GM12892 (cell line): Measurements from ENCODE around the gene RABGEF1.
"Not testable (repeated sequence)": the region's sequence is repeated elsewhere in the genome, so short reads cannot be mapped to it uniquely, and the experiment has no call there.

ENCODE experiments used
- POLR2A ChIP-seq: IDR thresholded peaks from 2 replicates; pipeline ENCODE4 v1.6.1; 2011; ENCODE audit warnings: low read depth, low read length, control low read depth
- POLR2AphosphoS5 ChIP-seq: IDR thresholded peaks from 2 replicates; pipeline ENCODE4 v1.6.1; 2011; ENCODE audit warnings: low read depth, low read length, control low read depth
- TAF1 ChIP-seq: IDR thresholded peaks from 2 replicates; pipeline ENCODE4 v1.6.1; 2011; ENCODE audit warnings: low read depth, mild to moderate bottlenecking, control low read depth, low read length, borderline replicate concordance

DNA sequence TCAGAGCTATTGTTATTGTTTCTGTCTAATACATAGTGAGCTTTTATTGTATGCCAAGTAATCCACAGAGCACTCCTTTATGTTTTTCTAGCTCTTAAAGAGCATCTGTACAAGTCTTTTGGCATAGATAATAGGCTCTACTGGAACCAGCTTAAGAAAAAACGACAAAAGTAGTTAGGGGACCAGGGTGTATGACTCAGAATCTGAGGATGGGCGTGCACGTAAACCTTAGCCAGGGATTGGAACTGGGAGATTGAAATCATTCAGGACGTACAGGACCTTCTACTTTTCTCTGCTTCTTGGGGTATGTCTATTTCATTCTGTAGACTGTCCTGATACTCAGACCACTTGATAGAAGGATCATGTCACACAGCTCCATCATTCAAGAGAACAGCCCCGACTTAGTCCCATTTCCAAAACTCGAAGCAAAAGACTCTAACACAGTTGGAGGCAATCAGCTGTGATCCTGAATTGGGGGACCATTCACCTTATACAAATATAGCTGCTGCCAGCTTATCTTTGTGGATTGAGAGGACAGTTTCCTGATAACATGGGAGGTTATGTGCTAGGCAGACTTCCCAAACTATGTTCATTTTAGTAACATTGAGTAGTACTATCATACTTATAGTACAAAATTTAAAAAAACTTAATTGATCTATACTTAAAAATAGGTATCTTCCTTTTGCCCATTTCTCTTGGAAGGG is 24.9 kb downstream of the RABGEF1 start:
- TF ChIP-seq POLR2AphosphoS5, TAF1, POLR2A: not testable (repeated sequence)
